ENCODE measurements around the gene TNNT2. TPM values are rescaled to one million over a fixed set of nuclear protein-coding genes. Genes with fewer than 3 reads are reported as not detected.
A peak's percentile ranks its signal among the peaks of the same experiment; 100 is the strongest.

The TNNT2 gene
- total and polyA plus RNA-seq, 9 donors = 408 to 1,212 (median 904) TPM

GRCh38 chr1:201330541-201330940 is 46.9 kb downstream of the TNNT2 start:
- Histone ChIP-seq H3K27ac (ENCODE audit: low read length) (no peak overlapping the region), H3K4me3 (ENCODE audit: low read length) (no peak overlapping the region), H3K27me3 (ENCODE audit: control insufficient read depth, insufficient read depth, low read length) (peaks cover 2% of the 10 kb centered on the region), H3K9me3 (replicated peaks; ENCODE audit: control insufficient read depth, low read depth, low read length) (no peaks in the 10 kb centered on the region), H3K36me3 (ENCODE audit: control insufficient read depth, insufficient read depth, low read length) (peaks cover 6% of the 10 kb centered on the region), H3K4me1 (ENCODE audit: control insufficient read depth, insufficient read depth, low read length) (peaks cover 23% of the 10 kb centered on the region)
- WGBS (ENCODE audit: insufficient coverage) = 83% methylated on average over 2 of the region's 2 CpGs
- DNase-seq = no peak

GRCh38 chr1:201329801-201330200 is 47.7 kb downstream of the TNNT2 start:
- H3K27ac ChIP-seq (ENCODE audit: low read length) = no peak overlapping the region
- no peak for DNase-seq
- WGBS (ENCODE audit: insufficient coverage) = no CpG with 5 or more reads among the region's 4 CpGs
- H3K4me3 ChIP-seq (ENCODE audit: low read length) = no peak overlapping the region
- peaks cover 2% of the 10 kb centered on the region for H3K27me3 ChIP-seq (ENCODE audit: control insufficient read depth, insufficient read depth, low read length)
- H3K9me3 ChIP-seq (replicated peaks; ENCODE audit: control insufficient read depth, low read depth, low read length) = no peaks in the 10 kb centered on the region
- peaks cover 8% of the 10 kb centered on the region for H3K36me3 ChIP-seq (ENCODE audit: control insufficient read depth, insufficient read depth, low read length)
- peaks cover 21% of the 10 kb centered on the region for H3K4me1 ChIP-seq (ENCODE audit: control insufficient read depth, insufficient read depth, low read length)

GRCh38 chr1:201329286-201329685 is 48.2 kb downstream of the TNNT2 start:
- no peaks in the 10 kb centered on the region for H3K9me3 ChIP-seq (replicated peaks; ENCODE audit: control insufficient read depth, low read depth, low read length)
- 40% methylated on average over 1 of the region's 2 CpGs for WGBS (ENCODE audit: insufficient coverage)
- H3K4me3 ChIP-seq (ENCODE audit: low read length) = no peak overlapping the region
- H3K27me3 ChIP-seq (ENCODE audit: control insufficient read depth, insufficient read depth, low read length) = peaks cover 2% of the 10 kb centered on the region
- peaks cover 17% of the 10 kb centered on the region for H3K4me1 ChIP-seq (ENCODE audit: control insufficient read depth, insufficient read depth, low read length)
- peaks cover 8% of the 10 kb centered on the region for H3K36me3 ChIP-seq (ENCODE audit: control insufficient read depth, insufficient read depth, low read length)
- peak; percentile 48 for DNase-seq
- H3K27ac ChIP-seq (ENCODE audit: low read length) = no peak overlapping the region

- Histone ChIP-seq H3K4me1 (ENCODE audit: control insufficient read depth, insufficient read depth, low read length) (peaks cover 14% of the 10 kb centered on the region), H3K9me3 (replicated peaks; ENCODE audit: control insufficient read depth, low read depth, low read length) (no peaks in the 10 kb centered on the region), H3K36me3 (ENCODE audit: control insufficient read depth, insufficient read depth, low read length) (peaks cover 8% of the 10 kb centered on the region), H3K27ac (ENCODE audit: low read length) (no peak overlapping the region), H3K4me3 (ENCODE audit: low read length) (no peak overlapping the region), H3K27me3 (ENCODE audit: control insufficient read depth, insufficient read depth, low read length) (peaks cover 3% of the 10 kb centered on the region)
- no peak for DNase-seq
- WGBS (ENCODE audit: insufficient coverage) = 74% methylated on average over 3 of the region's 4 CpGs
These were observed 48.9 kb downstream of the TNNT2 start for GRCh38 chr1:201328576-201328975.

- H3K9me3 ChIP-seq (replicated peaks; ENCODE audit: control insufficient read depth, low read depth, low read length) = no peaks in the 10 kb centered on the region
- H3K4me1 ChIP-seq (ENCODE audit: control insufficient read depth, insufficient read depth, low read length) = peaks cover 14% of the 10 kb centered on the region
- WGBS (ENCODE audit: insufficient coverage) = 94% methylated on average over 7 of the region's 7 CpGs
- peaks cover 4% of the 10 kb centered on the region for H3K27me3 ChIP-seq (ENCODE audit: control insufficient read depth, insufficient read depth, low read length)
- H3K4me3 ChIP-seq (ENCODE audit: low read length) = no peak overlapping the region
- H3K27ac ChIP-seq (ENCODE audit: low read length) = no peak overlapping the region
- H3K36me3 ChIP-seq (ENCODE audit: control insufficient read depth, insufficient read depth, low read length) = peaks cover 8% of the 10 kb centered on the region
- no peak for DNase-seq
These were observed 49.7 kb downstream of the TNNT2 start for GRCh38 chr1:201327687-201328240.

- Histone ChIP-seq H3K36me3 (ENCODE audit: control insufficient read depth, insufficient read depth, low read length) (peaks cover 8% of the 10 kb centered on the region), H3K9me3 (replicated peaks; ENCODE audit: control insufficient read depth, low read depth, low read length) (no peaks in the 10 kb centered on the region)
These were observed 50.8 kb downstream of the TNNT2 start for GRCh38 chr1:201326710-201327109.

GRCh38 chr1:201325678-201326060 is 51.8 kb downstream of the TNNT2 start:
- H3K27ac ChIP-seq (ENCODE audit: low read length) = no peak overlapping the region
- H3K4me1 ChIP-seq (ENCODE audit: control insufficient read depth, insufficient read depth, low read length) = peaks cover 13% of the 10 kb centered on the region
- DNase-seq = no peak
- peaks cover 8% of the 10 kb centered on the region for H3K36me3 ChIP-seq (ENCODE audit: control insufficient read depth, insufficient read depth, low read length)
- H3K27me3 ChIP-seq (ENCODE audit: control insufficient read depth, insufficient read depth, low read length) = peaks cover 4% of the 10 kb centered on the region
- H3K4me3 ChIP-seq (ENCODE audit: low read length) = no peak overlapping the region
- no peaks in the 10 kb centered on the region for H3K9me3 ChIP-seq (replicated peaks; ENCODE audit: control insufficient read depth, low read depth, low read length)
- 84% methylated on average over 8 of the region's 8 CpGs for WGBS (ENCODE audit: insufficient coverage)

More at GRCh38 chr1:201326710-201327109, 50.8 kb downstream of the TNNT2 start:
- peaks cover 4% of the 10 kb centered on the region for H3K27me3 ChIP-seq (ENCODE audit: control insufficient read depth, insufficient read depth, low read length)
- no peak overlapping the region for H3K27ac ChIP-seq (ENCODE audit: low read length)
- DNase-seq = no peak
- H3K4me3 ChIP-seq (ENCODE audit: low read length) = no peak overlapping the region
- H3K4me1 ChIP-seq (ENCODE audit: control insufficient read depth, insufficient read depth, low read length) = peaks cover 14% of the 10 kb centered on the region
- 78% methylated on average over 4 of the region's 4 CpGs for WGBS (ENCODE audit: insufficient coverage)

- Histone ChIP-seq H3K27me3 (ENCODE audit: control insufficient read depth, insufficient read depth, low read length) (peaks cover 4% of the 10 kb centered on the region), H3K4me1 (ENCODE audit: control insufficient read depth, insufficient read depth, low read length) (peaks cover 9% of the 10 kb centered on the region), H3K4me3 (ENCODE audit: low read length) (no peak overlapping the region), H3K36me3 (ENCODE audit: control insufficient read depth, insufficient read depth, low read length) (peaks cover 8% of the 10 kb centered on the region), H3K9me3 (replicated peaks; ENCODE audit: control insufficient read depth, low read depth, low read length) (no peaks in the 10 kb centered on the region), H3K27ac (ENCODE audit: low read length) (no peak overlapping the region)
- 71% methylated on average over 10 of the region's 16 CpGs for WGBS (ENCODE audit: insufficient coverage)
- no peak for DNase-seq
These were observed 52.4 kb downstream of the TNNT2 start for GRCh38 chr1:201324821-201325677.

- DNase-seq = no peak
- 100% methylated on average over 2 of the region's 4 CpGs for WGBS (ENCODE audit: insufficient coverage)
- no peak overlapping the region for H3K4me3 ChIP-seq (ENCODE audit: low read length)
- H3K36me3 ChIP-seq (ENCODE audit: control insufficient read depth, insufficient read depth, low read length) = peaks cover 8% of the 10 kb centered on the region
- H3K9me3 ChIP-seq (replicated peaks; ENCODE audit: control insufficient read depth, low read depth, low read length) = no peaks in the 10 kb centered on the region
- H3K4me1 ChIP-seq (ENCODE audit: control insufficient read depth, insufficient read depth, low read length) = peaks cover 2% of the 10 kb centered on the region
- peaks cover 4% of the 10 kb centered on the region for H3K27me3 ChIP-seq (ENCODE audit: control insufficient read depth, insufficient read depth, low read length)
- no peak overlapping the region for H3K27ac ChIP-seq (ENCODE audit: low read length)
These were observed 53.2 kb downstream of the TNNT2 start for GRCh38 chr1:201324306-201324705.

GRCh38 chr1:201322653-201323510 is 54.6 kb downstream of the TNNT2 start:
- WGBS (ENCODE audit: insufficient coverage) = 82% methylated on average over 6 of the region's 12 CpGs
- Histone ChIP-seq H3K4me1 (ENCODE audit: control insufficient read depth, insufficient read depth, low read length) (no peaks in the 10 kb centered on the region), H3K27me3 (ENCODE audit: control insufficient read depth, insufficient read depth, low read length) (peaks cover 4% of the 10 kb centered on the region), H3K4me3 (ENCODE audit: low read length) (no peak overlapping the region), H3K36me3 (ENCODE audit: control insufficient read depth, insufficient read depth, low read length) (peaks cover 8% of the 10 kb centered on the region), H3K9me3 (replicated peaks; ENCODE audit: control insufficient read depth, low read depth, low read length) (no peaks in the 10 kb centered on the region), H3K27ac (ENCODE audit: low read length) (no peak overlapping the region)
- DNase-seq = no peak
